ENCODE data around the gene PANK2. TPM values are rescaled to one million over a fixed set of nuclear protein-coding genes. Genes with fewer than 3 reads are reported as not detected.

Gene PANK2
- total RNA-seq, 1 experiment from 2014 or later: 41.6 TPM

- ChIA-PET POLR2A (no interaction called here), CTCF (interaction anchor here (1.3 kb wide), 1 partner anchor 8 kb away, joined by 4 read pairs; no protein-coding TSS in a partner anchor), RAD21 (ENCODE audit: low non-redundant PET in 1 of 2, low total read pairs in 2 of 2, uncharacterized antibody in 2 of 2, unreplicated experiment in 2 of 2) (no interaction called here)
- H2AFZ ChIP-seq (ENCODE audit: low read depth, low read length, poor library complexity, severe bottlenecking): no peak overlapping the region
- peak overlapping the region; percentile 91 for H3K4me2 ChIP-seq (ENCODE audit: low read length)
- no TSS peak for BruUV-seq (replicated peaks)
- H3K27me3 ChIP-seq (ENCODE audit: insufficient read depth, low read length): no peaks in the 10 kb centered on the region
- no peaks in the 10 kb centered on the region for H3K36me3 ChIP-seq (ENCODE audit: control insufficient read depth in 1 of 2, insufficient read depth in 2 of 2, low read length in 2 of 2)
- ATAC-seq: no peak
- H3K9me3 ChIP-seq (ENCODE audit: control insufficient read depth in 1 of 2, insufficient read depth in 1 of 2, low read depth in 1 of 2, low read length in 2 of 2): no peaks in the 10 kb centered on the region
- peak overlapping the region; percentile 80 to 90 for H3K4me3 ChIP-seq (replicated peaks in 1 of 2; ENCODE audit: low read depth in 1 of 2, low read length in 2 of 2)
- H3K27ac ChIP-seq (ENCODE audit: low read depth, low read length): peak overlapping the region; percentile 92
- no peaks in the 10 kb centered on the region for H4K20me1 ChIP-seq (ENCODE audit: insufficient read depth)
- peaks cover 27 to 56% of the 10 kb centered on the region in 2 experiments for H3K4me1 ChIP-seq (ENCODE audit: control insufficient read depth in 1 of 2, insufficient read depth in 2 of 2, low read length in 2 of 2)
- H3K9ac ChIP-seq (ENCODE audit: low read length): peak overlapping the region; percentile 96
- 0 out of 2 replicates have a peak, but pooled peaks have one; percentile 7 for TF ChIP-seq EGR1 (IDR thresholded peaks at IDR 0.05; ENCODE audit: low read depth)
- TF ChIP-seq SIN3A (IDR thresholded peaks at IDR 0.05; ENCODE audit: low read depth): no peak; the same call in 1 of the 2 replicates
- intact Hi-C loops (cut with micrococcal nuclease): no loop called here
- H3K9me2 ChIP-seq (ENCODE audit: insufficient read depth): no peaks in the 10 kb centered on the region
- DNase-seq (ENCODE audit: low read depth, low spot score): no peak
- H3K79me2 ChIP-seq (ENCODE audit: insufficient read depth, low read length): peaks cover 24% of the 10 kb centered on the region; the same call in 1 of the 2 replicates
These were observed 42.8 kb upstream of the PANK2 start for GRCh38 chr20:3846378-3846739.

DNA sequence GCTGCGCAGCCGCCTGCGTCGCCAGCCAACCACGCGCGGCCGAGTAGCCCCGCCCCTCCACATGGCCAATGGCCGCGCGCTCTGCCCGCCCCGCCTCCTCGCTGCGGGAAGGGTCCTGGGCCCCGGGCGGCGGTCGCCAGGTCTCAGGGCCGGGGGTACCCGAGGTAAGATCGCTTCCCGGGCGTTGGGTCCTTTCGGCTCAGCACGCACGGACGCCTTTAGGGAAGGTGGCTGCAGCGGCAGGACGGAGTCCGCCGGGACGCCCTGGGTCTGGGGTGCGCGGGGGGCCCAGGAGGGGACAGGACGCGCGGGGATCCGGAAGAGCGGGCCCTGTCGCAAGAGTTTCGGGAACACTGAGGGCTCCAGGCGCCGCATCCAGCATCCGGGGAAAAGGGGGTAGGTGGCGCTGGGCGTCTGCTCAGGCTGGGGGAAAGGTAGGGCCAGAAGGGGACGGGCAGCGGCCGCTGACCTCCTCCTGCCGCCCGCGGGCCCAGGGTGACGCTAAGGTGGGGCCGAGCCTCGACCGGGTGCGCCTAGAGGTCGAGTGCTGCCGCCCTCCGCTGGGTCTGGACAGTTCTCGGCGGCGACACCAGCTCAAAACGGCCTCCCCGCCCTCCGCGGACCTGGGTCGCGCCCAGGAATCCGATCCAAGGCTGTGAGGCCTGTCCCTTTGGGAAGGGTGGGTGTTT, 42.3 kb upstream of the PANK2 start, which contains the start of gene MAVS:
Gene MAVS (plus strand): TSS at position 95 of the 689 bp plus-strand sequence. CDS start 7,791 bp downstream, outside the sequence.
- ChIA-PET CTCF (interaction anchor here (1.3 kb wide), 1 partner anchor 8 kb away, joined by 4 read pairs; no protein-coding TSS in a partner anchor), POLR2A (no interaction called here)
- TF ChIP-seq CTCF (IDR thresholded peaks at IDR 0.05 in 2 of 3, conservative IDR thresholded peaks at IDR 0.05 in 1 of 3; ENCODE audit: borderline replicate concordance in 1 of 3, insufficient read depth in 1 of 3, low read depth in 2 of 3, low read length in 2 of 3): no peak
- no peak; the same call in none of the 2 replicates for TF ChIP-seq SIN3A (IDR thresholded peaks at IDR 0.05; ENCODE audit: low read depth)
- TF ChIP-seq FOSL1 (IDR thresholded peaks at IDR 0.05; ENCODE audit: low read depth): no peak
- no peak for TF ChIP-seq RAD21 (IDR thresholded peaks at IDR 0.05; ENCODE audit: low read depth)
- TF ChIP-seq YY1 (IDR thresholded peaks at IDR 0.05; ENCODE audit: extremely low read depth, insufficient replicate concordance, low read depth, low read length): no peak
- peak; percentile 83 for TF ChIP-seq POLR2AphosphoS5 (IDR thresholded peaks at IDR 0.05; ENCODE audit: low read depth, low read length)
- TF ChIP-seq TCF7L2 (IDR thresholded peaks at IDR 0.05; ENCODE audit: borderline replicate concordance, extremely low read depth, insufficient read depth, insufficient read length): no peak
- TF ChIP-seq ELF1 (IDR thresholded peaks at IDR 0.05; ENCODE audit: borderline replicate concordance, low read depth): no peak
- peak; percentile 85 for TF ChIP-seq ZFX (IDR thresholded peaks at IDR 0.05)
- TF ChIP-seq EZH2 (IDR thresholded peaks at IDR 0.05): no peak
- TF ChIP-seq SP1 (IDR thresholded peaks at IDR 0.05; ENCODE audit: low read depth): no peak
- TF ChIP-seq ZBTB33 (IDR thresholded peaks at IDR 0.05; ENCODE audit: extremely low read depth, insufficient replicate concordance, low read length): no peak

More for the DNA sequence above, 42.3 kb upstream of the PANK2 start, which contains the start of gene MAVS:
- RAD21 ChIA-PET (ENCODE audit: low non-redundant PET in 1 of 2, low total read pairs in 2 of 2, uncharacterized antibody in 2 of 2, unreplicated experiment in 2 of 2): interaction anchor here in 1 of 2 experiments (0.6 kb wide), 1 partner anchor 12 kb away, joined by 4 read pairs; no protein-coding TSS in a partner anchor
- Histone ChIP-seq H3K9me3 (ENCODE audit: control insufficient read depth in 1 of 2, insufficient read depth in 1 of 2, low read depth in 1 of 2, low read length in 2 of 2) (no peaks in the 10 kb centered on the region), H3K4me3 (replicated peaks in 1 of 2; ENCODE audit: low read depth in 1 of 2, low read length in 2 of 2) (peak within 1 kb of the TSS; percentile 80 to 90), H3K4me2 (ENCODE audit: low read length) (peak within 1 kb of the TSS; percentile 91), H4K20me1 (ENCODE audit: insufficient read depth) (no peaks in the 10 kb centered on the region), H3K27me3 (ENCODE audit: insufficient read depth, low read length) (no peaks in the 10 kb centered on the region), H3K9ac (ENCODE audit: low read length) (peak within 1 kb of the TSS; percentile 96), H3K36me3 (ENCODE audit: control insufficient read depth in 1 of 2, insufficient read depth in 2 of 2, low read length in 2 of 2) (no peaks in the 10 kb centered on the region), H3K79me2 (ENCODE audit: insufficient read depth, low read length) (peaks cover 24% of the 10 kb centered on the region; the same call in 1 of the 2 replicates), H3K4me1 (ENCODE audit: control insufficient read depth in 1 of 2, insufficient read depth in 2 of 2, low read length in 2 of 2) (peaks cover 27 to 54% of the 10 kb centered on the region in 2 experiments), H3K9me2 (ENCODE audit: insufficient read depth) (no peaks in the 10 kb centered on the region), H3K27ac (ENCODE audit: low read depth, low read length) (peak within 1 kb of the TSS; percentile 92), H2AFZ (ENCODE audit: low read depth, low read length, poor library complexity, severe bottlenecking) (no peak within 1 kb of the TSS)
- intact Hi-C loops (cut with micrococcal nuclease): no loop called here
- peak; percentile 91 for ATAC-seq
- peak; percentile 40 for DNase-seq (ENCODE audit: low read depth, low spot score)
- BruUV-seq (replicated peaks): no TSS peak
